Neural cell (in vitro differentiated cells): ENCODE results near the gene NRARP. TPM values are rescaled to one million over a fixed set of nuclear protein-coding genes. Genes with fewer than 3 reads are reported as not detected.
A peak's percentile ranks its signal among the peaks of the same experiment; 100 is the strongest.

Experiments
- H2AFZ ChIP-seq: fragments of 200-600, 300-800 bp; sonication (generic), shearing (Covaris generic); 2 replicates; pipeline ENCODE4 v1.6.0; 2014; ENCODE audit warnings: low read depth, mild to moderate bottlenecking, antibody characterized with exemption, low read length, moderate library complexity
- H3F3A ChIP-seq: fragments of 200-600 bp; shearing (Covaris generic); 2 replicates; pipeline ENCODE4 v1.6.1; 2016; ENCODE audit warnings: mild to moderate bottlenecking, moderate library complexity, mixed read lengths, antibody characterized with exemption, low read length; ENCODE audit not compliant: insufficient read depth, poor library complexity, severe bottlenecking
- H3K27ac ChIP-seq: fragments of 200-600, 300-800 bp; sonication (generic), shearing (Covaris generic); 2 replicates; pipeline ENCODE4 v1.5.1; 2014; ENCODE audit warnings: mild to moderate bottlenecking, low read length, moderate library complexity
- H3K27me3 ChIP-seq: fragments of 300-800, 200-600 bp; sonication (generic), shearing (Covaris generic); 2 replicates; pipeline ENCODE4 v1.6.0; 2014; ENCODE audit warnings: mild to moderate bottlenecking, low read depth, low read length, moderate library complexity; ENCODE audit not compliant: insufficient read depth
- H3K36me3 ChIP-seq: fragments of 300-800, 200-600 bp; sonication (generic), shearing (Covaris generic); 2 replicates; pipeline ENCODE4 v1.5.1; 2014; ENCODE audit warnings: mild to moderate bottlenecking, antibody characterized with exemption, low read length, moderate library complexity; ENCODE audit not compliant: insufficient read depth
- H3K4me2 ChIP-seq: fragments of 300-800, 200-600 bp; sonication (generic), shearing (Covaris generic); 2 replicates; pipeline ENCODE4 v1.6.0; 2014; ENCODE audit warnings: mild to moderate bottlenecking, low read length
- H3K4me3 ChIP-seq: fragments of 300-800, 200-600 bp; sonication (generic), shearing (Covaris generic); 2 replicates; pipeline ENCODE4 v1.5.1; 2014; ENCODE audit warnings: mild to moderate bottlenecking, low read length, moderate library complexity
- H3K79me2 ChIP-seq: fragments of 200-600 bp; shearing (Covaris generic); replicated peaks from 2 replicates; pipeline ENCODE4 v1.6.0; 2014; ENCODE audit warnings: mild to moderate bottlenecking, low read length, moderate library complexity; ENCODE audit not compliant: insufficient read depth
- H3K9ac ChIP-seq: fragments of 300-800, 200-600 bp; sonication (generic), shearing (Covaris generic); 2 replicates; pipeline ENCODE4 v1.6.1; 2016; ENCODE audit warnings: mild to moderate bottlenecking, low read length, mixed read lengths
- H3K9me2 ChIP-seq: fragments of 200-600 bp; shearing (Covaris generic); 2 replicates; pipeline ENCODE4 v1.6.1; 2016; ENCODE audit warnings: mild to moderate bottlenecking, low read length, mixed read lengths; ENCODE audit not compliant: insufficient read depth
- H3K9me3 ChIP-seq: fragments of 200-600, 300-800 bp; sonication (generic), shearing (Covaris generic); 2 replicates; pipeline ENCODE4 v1.6.1; 2016; ENCODE audit warnings: mild to moderate bottlenecking, mixed run types, low read length, moderate library complexity, mixed read lengths
- H4K20me1 ChIP-seq: fragments of 200-600 bp; shearing (Covaris generic); 2 replicates; pipeline ENCODE4 v1.6.1; 2016; ENCODE audit warnings: mild to moderate bottlenecking, mixed run types; ENCODE audit not compliant: insufficient read depth
- CTCF ChIP-seq: fragments of 450-650 bp; IDR thresholded peaks from 2 replicates; pipeline ENCODE4 v1.5.1; 2014; ENCODE audit warnings: antibody characterized with exemption, mild to moderate bottlenecking, moderate library complexity; ENCODE audit not compliant: poor library complexity, severe bottlenecking
- EP300 ChIP-seq: fragments of 450-650 bp; conservative IDR thresholded peaks from 2 replicates; pipeline ENCODE4 v1.6.1; 2014; ENCODE audit warnings: antibody characterized with exemption, mild to moderate bottlenecking, moderate library complexity; ENCODE audit not compliant: poor library complexity, severe bottlenecking
- EZH2 ChIP-seq: fragments of 200-600, 300-800 bp; shearing (Covaris generic), sonication (generic); IDR thresholded peaks from 2 replicates; pipeline ENCODE4 v1.6.1; 2014; ENCODE audit warnings: antibody characterized with exemption, low read length, borderline replicate concordance, mild to moderate bottlenecking; ENCODE audit not compliant: insufficient read depth, poor library complexity, severe bottlenecking
- MXI1 ChIP-seq: fragments of 450-650 bp; conservative IDR thresholded peaks from 2 replicates; pipeline ENCODE4 v1.6.1; 2014; ENCODE audit warnings: antibody characterized with exemption, mild to moderate bottlenecking; ENCODE audit not compliant: poor library complexity, severe bottlenecking
- POLR2AphosphoS5 ChIP-seq: IDR thresholded peaks from 2 replicates; pipeline ENCODE4 v1.6.1; 2012
- RAD21 ChIP-seq: fragments of 450-650 bp; conservative IDR thresholded peaks from 2 replicates; pipeline ENCODE4 v1.6.1; 2014; ENCODE audit warnings: antibody characterized with exemption, mild to moderate bottlenecking, moderate library complexity
- REST ChIP-seq: IDR thresholded peaks from 2 replicates; pipeline ENCODE4 v1.6.1; 2012; ENCODE audit warnings: borderline replicate concordance
- SMC3 ChIP-seq: fragments of 450-650 bp; conservative IDR thresholded peaks from 2 replicates; pipeline ENCODE4 v1.6.1; 2014; ENCODE audit warnings: antibody characterized with exemption, mild to moderate bottlenecking, moderate library complexity; ENCODE audit not compliant: poor library complexity
- TAF1 ChIP-seq: IDR thresholded peaks from 2 replicates; pipeline ENCODE4 v1.6.1; 2012; ENCODE audit warnings: low read depth
- polyA plus RNA-seq: library from polyadenylated mRNA; depleted of rRNA; stranded (reverse); fragments of >200 nt; gene quantifications from 2 replicates; pipeline ENCODE4 v1.2.3, GENCODE V29; 2014

NRARP gene
- polyA plus RNA-seq, 1 donor from 2014 or later, result 2.3 TPM

DNA sequence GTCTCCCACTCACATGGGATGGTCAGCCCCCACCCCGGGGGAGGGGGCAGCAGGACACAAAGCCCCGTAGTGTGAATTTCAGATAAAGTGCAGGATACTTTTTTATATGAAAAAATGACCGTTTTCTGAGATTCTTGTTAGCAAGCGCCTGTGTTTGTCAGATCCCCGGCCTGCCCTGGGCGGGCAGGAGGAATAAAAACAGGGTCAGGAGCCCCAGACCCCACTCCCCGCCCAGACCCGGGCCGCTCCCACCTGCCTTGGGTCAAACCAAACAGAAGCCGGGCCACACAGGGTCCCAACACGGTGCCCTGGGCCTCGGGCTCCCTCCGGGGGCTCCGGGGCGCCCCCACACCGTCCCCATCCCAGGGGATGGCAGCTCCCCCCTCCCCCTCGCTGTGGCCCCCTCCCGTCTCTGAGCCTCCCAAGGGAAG is 13.5 kb upstream of the NRARP start:
- H3K79me2 ChIP-seq, result no peaks in the 10 kb centered on the region
- no peak overlapping the region for H3K27ac ChIP-seq
- no peak overlapping the region for H3K9ac ChIP-seq
- H3K4me3 ChIP-seq, result peak overlapping the region; percentile 13
- no peaks in the 10 kb centered on the region for H3F3A ChIP-seq
- H3K9me3 ChIP-seq, result no peaks in the 10 kb centered on the region
- no peak overlapping the region for H3K4me2 ChIP-seq
- H2AFZ ChIP-seq, result no peak overlapping the region
- TF ChIP-seq SMC3 (no peak), TAF1 (no peak), MXI1 (no peak), RAD21 (no peak), POLR2AphosphoS5 (no peak), REST (no peak), EP300 (no peak), EZH2 (no peak), CTCF (no peak)
- H3K36me3 ChIP-seq, result no peaks in the 10 kb centered on the region
- H3K9me2 ChIP-seq, result no peaks in the 10 kb centered on the region
- no peaks in the 10 kb centered on the region for H3K27me3 ChIP-seq
- H4K20me1 ChIP-seq, result no peaks in the 10 kb centered on the region

DNA sequence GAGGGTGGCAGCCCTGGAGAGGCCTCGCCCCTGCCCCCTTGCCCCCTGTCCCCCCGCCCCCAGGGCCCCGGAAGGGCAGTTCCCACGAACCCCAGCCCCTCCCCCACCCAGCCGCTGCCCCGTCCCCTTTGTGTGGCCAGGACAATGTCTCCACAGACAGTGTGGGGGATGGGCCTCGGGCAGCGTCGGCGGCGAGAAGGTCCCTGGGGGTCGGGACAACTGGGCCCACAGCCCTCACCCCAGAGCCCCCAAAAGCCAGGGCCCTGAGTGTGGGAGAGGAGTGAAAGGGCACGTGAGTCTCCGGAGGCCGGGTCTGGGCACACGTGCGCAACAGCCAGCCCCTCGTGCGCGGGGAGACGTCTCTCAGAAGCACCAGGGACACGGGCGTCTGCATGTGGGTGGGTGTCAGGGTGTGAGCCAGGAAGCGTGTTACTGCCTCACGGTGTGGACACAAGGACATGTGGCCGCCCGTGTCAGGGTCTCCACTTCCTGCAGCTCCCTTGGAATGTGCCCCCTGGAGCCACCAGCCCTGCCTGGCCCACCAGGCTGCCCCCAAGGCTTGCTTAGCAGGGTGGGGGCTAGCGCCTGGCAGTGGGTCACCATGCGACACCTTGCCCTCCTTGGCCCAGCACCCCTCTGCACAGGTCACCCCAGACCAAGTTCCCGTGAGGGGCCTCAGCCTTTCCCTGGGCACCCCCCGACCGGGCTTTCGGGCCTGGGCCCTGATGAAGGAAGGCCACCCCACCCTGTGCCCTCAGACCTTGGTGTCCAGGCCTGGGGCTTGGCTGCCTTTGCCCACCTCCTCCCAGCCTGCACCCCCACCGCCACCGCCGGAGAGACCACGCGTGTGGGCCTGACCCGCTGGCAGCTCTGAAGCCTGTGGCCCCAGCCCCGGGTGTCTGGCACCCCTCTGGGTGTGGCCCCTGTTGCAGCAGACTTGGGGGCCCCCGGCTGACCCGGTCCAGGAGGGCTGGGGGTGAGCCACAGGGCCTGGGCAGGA is 12.8 kb upstream of the NRARP start:
- Histone ChIP-seq H3K9me2 (no peaks in the 10 kb centered on the region), H3K9me3 (no peaks in the 10 kb centered on the region), H2AFZ (no peak overlapping the region), H3F3A (no peaks in the 10 kb centered on the region), H3K4me2 (no peak overlapping the region), H3K79me2 (no peaks in the 10 kb centered on the region), H3K9ac (no peak overlapping the region), H4K20me1 (no peaks in the 10 kb centered on the region), H3K4me3 (no peak overlapping the region), H3K27me3 (no peaks in the 10 kb centered on the region), H3K36me3 (no peaks in the 10 kb centered on the region), H3K27ac (no peak overlapping the region)
- TF ChIP-seq TAF1, result no peak
- TF ChIP-seq RAD21, result no peak
- no peak for TF ChIP-seq MXI1
- TF ChIP-seq REST, result no peak
- TF ChIP-seq CTCF, result no peak
- no peak for TF ChIP-seq EP300
- no peak for TF ChIP-seq EZH2
- TF ChIP-seq SMC3, result no peak
- TF ChIP-seq POLR2AphosphoS5, result no peak
